HepG2 (cell line): ENCODE measurements around the gene MPC1. TPM values are rescaled to one million over a fixed set of nuclear protein-coding genes. Genes with fewer than 3 reads are reported as not detected.
A peak's percentile ranks its signal among the peaks of the same experiment; 100 is the strongest.
"Not testable (repeated sequence)": the region's sequence is repeated elsewhere in the genome, so short reads cannot be mapped to it uniquely, and the experiment has no call there.

ENCODE experiments used
- FOXC1 ChIP-seq: sonication (generic); formaldehyde crosslinking; IDR thresholded peaks from 2 replicates; pipeline ENCODE4 v1.8.0; 2022; ENCODE audit warnings: mild to moderate bottlenecking, missing genetic modification reagents, borderline replicate concordance
- GABPB1 ChIP-seq: IDR thresholded peaks from 2 replicates; pipeline ENCODE4 v1.6.1; 2016; ENCODE audit warnings: mild to moderate bottlenecking, missing genetic modification reagents, moderate library complexity, missing compliant biosample characterization
- HOXA3 ChIP-seq: sonication (generic); formaldehyde crosslinking; IDR thresholded peaks from 2 replicates; pipeline ENCODE4 v1.5.0; 2020; ENCODE audit warnings: missing genetic modification reagents
- IRF2 ChIP-seq: IDR thresholded peaks from 2 replicates; pipeline ENCODE4 v1.6.1; 2018; ENCODE audit warnings: missing genetic modification reagents, missing compliant biosample characterization
- KDM2A ChIP-seq: sonication (generic); formaldehyde crosslinking; IDR thresholded peaks from 2 replicates; pipeline ENCODE4 v1.4.0; 2020; ENCODE audit warnings: low read depth, missing genetic modification reagents, borderline replicate concordance
- KDM5B ChIP-seq: sonication (generic); formaldehyde crosslinking; IDR thresholded peaks from 2 replicates; pipeline ENCODE4 v1.4.0; 2020; ENCODE audit warnings: missing genetic modification reagents, mild to moderate bottlenecking, borderline replicate concordance
- KLF11 ChIP-seq: IDR thresholded peaks from 2 replicates; pipeline ENCODE4 v1.6.1; 2016; ENCODE audit warnings: missing compliant biosample characterization
- MAX ChIP-seq: IDR thresholded peaks from 2 replicates; pipeline ENCODE4 v1.6.1; 2012; ENCODE audit warnings: inconsistent platforms
- NFATC3 ChIP-seq: sonication (generic); formaldehyde crosslinking; IDR thresholded peaks from 2 replicates; pipeline ENCODE4 v1.5.1; 2020; ENCODE audit warnings: mild to moderate bottlenecking, missing genetic modification reagents
- NFKB2 ChIP-seq: sonication (generic); formaldehyde crosslinking; IDR thresholded peaks from 2 replicates; pipeline ENCODE4 v1.4.0; 2020; ENCODE audit warnings: missing genetic modification reagents, borderline replicate concordance
- NONO ChIP-seq, 2 experiments: fragments of 450-650 bp in 1 of 2; sonication (generic) in 1 of 2; formaldehyde crosslinking in 1 of 2; IDR thresholded peaks in 1 of 2; conservative IDR thresholded peaks in 1 of 2; 2 replicates each; pipeline versions ENCODE4 v1.6.1 to v1.8.0; 2017 to 2022; ENCODE audit warnings: mild to moderate bottlenecking in 1 of 2, missing genetic modification reagents in 1 of 2, moderate library complexity in 1 of 2
- REPIN1 ChIP-seq: sonication (generic); formaldehyde crosslinking; IDR thresholded peaks from 2 replicates; pipeline ENCODE4 v1.8.0; 2022; ENCODE audit warnings: missing genetic modification reagents, low read depth, mild to moderate bottlenecking, borderline replicate concordance
- SMAD1 ChIP-seq: sonication (generic); formaldehyde crosslinking; IDR thresholded peaks from 2 replicates; pipeline ENCODE4 v1.4.0; 2020; ENCODE audit warnings: missing genetic modification reagents, low read depth, mild to moderate bottlenecking, borderline replicate concordance
- ZBTB33 ChIP-seq: sonication (generic); formaldehyde crosslinking; IDR thresholded peaks from 2 replicates; pipeline ENCODE4 v1.4.0; 2020; ENCODE audit warnings: missing genetic modification reagents
- ZMYM3 ChIP-seq: sonication (generic); formaldehyde crosslinking; IDR thresholded peaks from 2 replicates; pipeline ENCODE4 v1.5.1; 2020; ENCODE audit warnings: mild to moderate bottlenecking, missing genetic modification reagents
- ZNF124 ChIP-seq: sonication (generic); formaldehyde crosslinking; IDR thresholded peaks from 2 replicates; pipeline ENCODE4 v1.4.0; 2020; ENCODE audit warnings: missing genetic modification reagents
- ZNF605 ChIP-seq: sonication (generic); formaldehyde crosslinking; IDR thresholded peaks from 2 replicates; pipeline ENCODE4 v1.8.0; 2022; ENCODE audit warnings: mild to moderate bottlenecking, missing genetic modification reagents
- ZNF883 ChIP-seq: sonication (generic); formaldehyde crosslinking; IDR thresholded peaks from 2 replicates; pipeline ENCODE4 v1.5.1; 2020; ENCODE audit warnings: mild to moderate bottlenecking, missing genetic modification reagents; ENCODE audit errors: not compliant biosample characterization
- ZNF891 ChIP-seq: sonication (generic); formaldehyde crosslinking; IDR thresholded peaks from 2 replicates; pipeline ENCODE4 v1.5.0; 2020; ENCODE audit warnings: mild to moderate bottlenecking, missing genetic modification reagents
- polyA plus RNA-seq, 8 experiments: library from polyadenylated mRNA; depleted of rRNA in 3 of 8; stranded (reverse) in 7 of 8; unstranded in 1 of 8; fragments of >200 nt; fragmentation: Illumina TruSeq in 4 of 8; extraction: Trizol in 4 of 8; gene quantifications; 2 replicates each; pipeline versions ENCODE4 v1.2.1 to v1.2.3, GENCODE V29; 2011 to 2016; ENCODE audit warnings: low read depth in 4 of 8, missing spikeins in 1 of 8, mixed read lengths in 1 of 8; ENCODE audit not compliant: insufficient read depth in 1 of 8
- total RNA-seq, 5 experiments: library from RNA; depleted of rRNA; stranded (reverse); fragments of >200 nt; fragmentation: Illumina TruSeq; extraction: Trizol; gene quantifications; 2 replicates each; pipeline ENCODE4 v1.2.3, GENCODE V29; 2016; ENCODE audit warnings: low read depth in 1 of 5
- TF ChIP-seq, protein P1 (sequence below): sonication (generic); formaldehyde crosslinking; IDR thresholded peaks from 2 replicates; pipeline ENCODE4 v1.8.1; 2023; ENCODE audit warnings: mild to moderate bottlenecking, moderate library complexity, missing genetic modification reagents
- TF ChIP-seq, protein P2 (sequence below): sonication (generic); formaldehyde crosslinking; IDR thresholded peaks from 2 replicates; pipeline ENCODE4 v1.5.0; 2020; ENCODE audit warnings: mild to moderate bottlenecking, missing genetic modification reagents, borderline replicate concordance

Gene MPC1
- total and polyA plus RNA-seq, 2 of the 13 experiments (the other 11 are each of a cell fraction or from before 2014, with no cell fraction given) = 189 to 214 TPM

DNA sequence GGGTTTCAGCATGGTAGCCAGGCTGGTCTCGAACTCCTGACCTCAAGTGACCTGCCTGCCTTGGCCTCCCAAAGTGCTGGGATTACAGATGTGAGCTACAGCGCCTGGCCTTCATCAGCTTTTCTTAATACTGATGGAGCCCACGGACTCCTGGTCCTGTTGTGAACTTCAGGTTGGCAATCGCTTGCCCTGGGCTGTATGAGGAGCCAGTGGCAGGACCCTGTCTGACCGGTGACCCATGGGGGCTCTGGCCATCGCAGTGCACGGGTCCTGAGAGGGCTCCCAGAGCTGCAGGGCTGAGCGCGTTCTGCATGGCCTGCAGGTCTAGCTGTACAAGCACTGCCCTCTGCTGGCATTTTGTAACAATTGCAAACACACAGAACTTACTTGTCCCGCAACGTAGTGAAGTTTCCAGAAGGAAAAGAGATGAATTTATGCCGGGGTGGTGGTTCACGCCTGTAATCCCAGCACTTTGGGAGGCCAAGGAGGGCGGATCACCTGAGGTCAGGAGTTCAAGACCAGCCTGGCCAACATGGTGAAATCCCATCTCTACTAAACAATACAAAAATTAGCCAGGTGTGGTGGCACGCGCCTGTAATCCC lies 18.0 kb upstream of the MPC1 start (continued):
- TF ChIP-seq GABPB1 (CRISPR knock-in tag) = peak; percentile 53
- 0 out of 2 replicates have a peak, but pooled peaks have one; percentile 48 for TF ChIP-seq KLF11
- TF ChIP-seq IRF2 = 0 out of 2 replicates have a peak, but pooled peaks have one; percentile 64
- peak; percentile 83; the same call in 1 of the 2 replicates for TF ChIP-seq SMAD1 (CRISPR knock-in tag)
- not testable (repeated sequence) for TF ChIP-seq NONO (IDR thresholded peaks at IDR 0.05)
- 0 out of 2 replicates have a peak, but pooled peaks have one; percentile 14 for TF ChIP-seq NONO (CRISPR knock-in tag; conservative IDR thresholded peaks at IDR 0.05)
- TF ChIP-seq REPIN1 = peak; percentile 69; the same call in 1 of the 2 replicates
- 0 out of 2 replicates have a peak, but pooled peaks have one; percentile 38 for TF ChIP-seq ZNF124 (CRISPR knock-in tag)
- TF ChIP-seq, protein P1, sequence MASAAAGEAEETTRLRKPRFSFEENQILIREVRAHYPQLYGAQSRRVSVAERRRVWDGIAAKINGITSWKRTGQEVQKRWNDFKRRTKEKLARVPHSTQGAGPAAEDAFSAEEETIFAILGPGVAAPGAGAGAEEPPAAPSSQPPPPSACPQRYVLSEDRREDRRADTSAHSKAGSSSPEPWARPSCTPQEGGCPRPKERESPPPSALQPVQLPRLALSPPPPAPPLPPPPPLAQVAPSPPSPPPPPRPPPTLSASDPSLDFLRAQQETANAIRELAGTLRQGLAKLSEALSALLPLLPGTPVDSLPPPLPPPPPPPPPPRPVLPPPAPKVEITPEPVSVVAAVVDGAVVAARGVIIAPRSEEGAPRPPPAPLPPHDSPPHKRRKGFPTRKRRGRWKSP = peak; percentile 76
- TF ChIP-seq KDM5B (CRISPR knock-in tag) = peak; percentile 28; the same call in 1 of the 2 replicates
- peak; percentile 73 for TF ChIP-seq ZMYM3 (CRISPR knock-in tag)
- TF ChIP-seq FOXC1 = peak; percentile 74; the same call in 1 of the 2 replicates
- 0 out of 2 replicates have a peak, but pooled peaks have one; percentile 9 for TF ChIP-seq ZBTB33 (CRISPR knock-in tag)
- TF ChIP-seq, protein P2, sequence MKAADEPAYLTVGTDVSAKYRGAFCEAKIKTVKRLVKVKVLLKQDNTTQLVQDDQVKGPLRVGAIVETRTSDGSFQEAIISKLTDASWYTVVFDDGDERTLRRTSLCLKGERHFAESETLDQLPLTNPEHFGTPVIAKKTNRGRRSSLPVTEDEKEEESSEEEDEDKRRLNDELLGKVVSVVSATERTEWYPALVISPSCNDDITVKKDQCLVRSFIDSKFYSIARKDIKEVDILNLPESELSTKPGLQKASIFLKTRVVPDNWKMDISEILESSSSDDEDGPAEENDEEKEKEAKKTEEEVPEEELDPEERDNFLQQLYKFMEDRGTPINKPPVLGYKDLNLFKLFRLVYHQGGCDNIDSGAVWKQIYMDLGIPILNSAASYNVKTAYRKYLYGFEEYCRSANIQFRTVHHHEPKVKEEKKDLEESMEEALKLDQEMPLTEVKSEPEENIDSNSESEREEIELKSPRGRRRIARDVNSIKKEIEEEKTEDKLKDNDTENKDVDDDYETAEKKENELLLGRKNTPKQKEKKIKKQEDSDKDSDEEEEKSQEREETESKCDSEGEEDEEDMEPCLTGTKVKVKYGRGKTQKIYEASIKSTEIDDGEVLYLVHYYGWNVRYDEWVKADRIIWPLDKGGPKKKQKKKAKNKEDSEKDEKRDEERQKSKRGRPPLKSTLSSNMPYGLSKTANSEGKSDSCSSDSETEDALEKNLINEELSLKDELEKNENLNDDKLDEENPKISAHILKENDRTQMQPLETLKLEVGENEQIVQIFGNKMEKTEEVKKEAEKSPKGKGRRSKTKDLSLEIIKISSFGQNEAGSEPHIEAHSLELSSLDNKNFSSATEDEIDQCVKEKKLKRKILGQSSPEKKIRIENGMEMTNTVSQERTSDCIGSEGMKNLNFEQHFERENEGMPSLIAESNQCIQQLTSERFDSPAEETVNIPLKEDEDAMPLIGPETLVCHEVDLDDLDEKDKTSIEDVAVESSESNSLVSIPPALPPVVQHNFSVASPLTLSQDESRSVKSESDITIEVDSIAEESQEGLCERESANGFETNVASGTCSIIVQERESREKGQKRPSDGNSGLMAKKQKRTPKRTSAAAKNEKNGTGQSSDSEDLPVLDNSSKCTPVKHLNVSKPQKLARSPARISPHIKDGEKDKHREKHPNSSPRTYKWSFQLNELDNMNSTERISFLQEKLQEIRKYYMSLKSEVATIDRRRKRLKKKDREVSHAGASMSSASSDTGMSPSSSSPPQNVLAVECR (CRISPR knock-in tag) = peak; percentile 66; the same call in 1 of the 2 replicates
- peak; percentile 48; the same call in 1 of the 2 replicates for TF ChIP-seq MAX
- 0 out of 2 replicates have a peak, but pooled peaks have one; percentile 43 for TF ChIP-seq NFATC3 (CRISPR knock-in tag)
- peak; percentile 36 for TF ChIP-seq ZNF883 (CRISPR knock-in tag)
- TF ChIP-seq NFKB2 (CRISPR knock-in tag) = peak; percentile 66; the same call in 1 of the 2 replicates
- peak; percentile 84 for TF ChIP-seq ZNF891
- peak; percentile 62; the same call in 1 of the 2 replicates for TF ChIP-seq KDM2A (CRISPR knock-in tag)
- TF ChIP-seq HOXA3 = peak; percentile 70
- peak; percentile 75 for TF ChIP-seq ZNF605 (CRISPR knock-in tag)
